Gastroesophageal sphincter (tissue), 4 donors: ENCODE measurements around the gene TDP1. TPM values are rescaled to one million over a fixed set of nuclear protein-coding genes. Genes with fewer than 3 reads are reported as not detected.

Experiments
- ATAC-seq: fragments of 150-250 bp; one replicate; pipeline ENCODE4 v1.9.1; 2016; ENCODE audit warnings: mild to moderate bottlenecking, moderate library complexity
- H3K27ac ChIP-seq, 4 donors: fragments of 200-600 bp; sonication (generic) in 3 of 4; 1 replicate in 3 of 4; 2 replicates in 1 of 4; pipeline ENCODE4 v1.5.1; 2016 to 2019
- H3K27me3 ChIP-seq: fragments of 200-600 bp; sonication (generic); one replicate; pipeline ENCODE4 v1.5.1; 2019
- H3K36me3 ChIP-seq, 2 donors: fragments of 200-600 bp; sonication (generic); one replicate each; pipeline ENCODE4 v1.5.1; 2019; ENCODE audit warnings: control low read depth in 1 of 2
- H3K4me1 ChIP-seq, 3 donors: fragments of 200-600 bp; sonication (generic); 1 replicate in 2 of 3; 2 replicates in 1 of 3; pipeline ENCODE4 v1.5.1; 2016 to 2019; ENCODE audit warnings: control low read depth in 2 of 3
- H3K4me3 ChIP-seq, 2 donors: fragments of 200-600 bp; sonication (generic); one replicate each; pipeline ENCODE4 v1.5.1; 2019; ENCODE audit warnings: mild to moderate bottlenecking in 1 of 2, moderate library complexity in 1 of 2
- H3K9me3 ChIP-seq, 3 donors: fragments of 200-600 bp; sonication (generic); one replicate each; pipeline ENCODE4 v1.5.1; 2017 to 2019; ENCODE audit warnings: control low read depth in 2 of 3
- CTCF ChIP-seq, 4 experiments: fragments of 200-600 bp in 2 of 4; fragments of 450-650 bp in 2 of 4; sonication (generic) in 1 of 4; IDR thresholded peaks; one replicate each; pipeline ENCODE4 v1.5.1; 2017 to 2019; ENCODE audit warnings: antibody characterized with exemption in 4 of 4, mild to moderate bottlenecking in 2 of 4, moderate library complexity in 2 of 4
- EP300 ChIP-seq: sonication (generic); formaldehyde crosslinking; IDR thresholded peaks from one replicate; pipeline ENCODE4 v1.6.1; 2017; ENCODE audit warnings: antibody characterized with exemption, mild to moderate bottlenecking
- POLR2A ChIP-seq, 2 donors: fragments of 450-650 bp; IDR thresholded peaks; one replicate each; pipeline ENCODE4 v1.6.1; 2017; ENCODE audit warnings: antibody characterized with exemption in 2 of 2, mild to moderate bottlenecking in 2 of 2, moderate library complexity in 1 of 2
- POLR2AphosphoS5 ChIP-seq: sonication (generic); formaldehyde crosslinking; IDR thresholded peaks from one replicate; pipeline ENCODE4 v1.6.1; 2017; ENCODE audit warnings: antibody characterized with exemption
- WGBS, 2 donors: methylation state at CpG; one replicate each; pipeline ENCODE4 v1.1.5; 2018; ENCODE audit warnings: low coverage in 1 of 2; 5-methylcytosine and 5-hydroxymethylcytosine counted together
- total RNA-seq, 4 donors: library from RNA; depleted of rRNA; stranded (reverse); fragments of >200 nt; gene quantifications; one replicate each; pipeline ENCODE4 v1.1.0, GENCODE V29; 2016

The TDP1 gene
- 10 to 100 TPM in 2 of 4 donors, 1 to 10 TPM in 2; 5.4 to 12.1 (median 10.3) TPM for total RNA-seq

GRCh38 chr14:89955745-89956660, at the start of gene TDP1:
Gene TDP1 (plus strand): TSS chr14:89955927. CDS start chr14:89963115, 7,188 bp downstream.
- H3K27ac ChIP-seq: peak within 1 kb of the TSS; percentile 80 to 96 (median 96)
- peaks cover 0 to 12% of the 10 kb centered on the region in 2 donors for H3K36me3 ChIP-seq
- ATAC-seq: peak; percentile 90
- H3K9me3 ChIP-seq: no peaks in the 10 kb centered on the region
- H3K4me1 ChIP-seq: peaks cover 0 to 28% (median 11%) of the 10 kb centered on the region in 3 donors
- TF ChIP-seq POLR2A (IDR thresholded peaks at IDR 0.05) (peak; percentile 85 to 86), POLR2AphosphoS5 (peak; percentile 86), EP300 (no peak), CTCF (IDR thresholded peaks at IDR 0.05) (peak in 2 of 4 experiments; percentile 2 to 30)
- H3K27me3 ChIP-seq: no peaks in the 10 kb centered on the region
- H3K4me3 ChIP-seq: peak within 1 kb of the TSS; percentile 71 to 92
- WGBS, 2 donors: 0% methylated on average over 1 to 2 of the region's 84 CpGs

- Histone ChIP-seq H3K27ac (no peak overlapping the region), H3K4me3 (no peak overlapping the region), H3K9me3 (no peaks in the 10 kb centered on the region), H3K27me3 (no peaks in the 10 kb centered on the region), H3K36me3 (no peaks in the 10 kb centered on the region), H3K4me1 (peaks cover 0 to 12% (median 0%) of the 10 kb centered on the region in 3 donors)
- TF ChIP-seq EP300: no peak
- TF ChIP-seq POLR2A (IDR thresholded peaks at IDR 0.05): no peak
- TF ChIP-seq CTCF (IDR thresholded peaks at IDR 0.05): no peak
- no peak for TF ChIP-seq POLR2AphosphoS5
- ATAC-seq: no peak
Observed at GRCh38 chr14:89906000-89906399, 49.7 kb upstream of the TDP1 start.

GRCh38 chr14:89907655-89908054, 48.1 kb upstream of the TDP1 start:
- no peak for ATAC-seq
- WGBS, 2 donors: 74 to 76% methylated on average over 4 of the region's 4 CpGs

GRCh38 chr14:89908712-89909450, 46.8 kb upstream of the TDP1 start:
- H3K27me3 ChIP-seq: no peaks in the 10 kb centered on the region
- no peak for TF ChIP-seq EP300
- no peak overlapping the region for H3K27ac ChIP-seq
- peaks cover 6 to 30% (median 7%) of the 10 kb centered on the region in 3 donors for H3K4me1 ChIP-seq
- H3K4me3 ChIP-seq: no peak overlapping the region
- ATAC-seq: no peak
- no peaks in the 10 kb centered on the region for H3K9me3 ChIP-seq
- 95 to 98% methylated on average over 8 to 9 of the region's 9 CpGs for WGBS, 2 donors
- no peaks in the 10 kb centered on the region for H3K36me3 ChIP-seq

More at GRCh38 chr14:89907655-89908054, 48.1 kb upstream of the TDP1 start:
- H3K4me1 ChIP-seq: peaks cover 3 to 28% (median 7%) of the 10 kb centered on the region in 3 donors
- no peak overlapping the region for H3K27ac ChIP-seq
- no peak for TF ChIP-seq EP300
- TF ChIP-seq POLR2AphosphoS5: no peak
- TF ChIP-seq CTCF (IDR thresholded peaks at IDR 0.05): no peak
- no peak for TF ChIP-seq POLR2A (IDR thresholded peaks at IDR 0.05)
- H3K9me3 ChIP-seq: no peaks in the 10 kb centered on the region
- H3K4me3 ChIP-seq: no peak overlapping the region
- no peaks in the 10 kb centered on the region for H3K27me3 ChIP-seq
- no peaks in the 10 kb centered on the region for H3K36me3 ChIP-seq

GRCh38 chr14:89909586-89909985, 46.1 kb upstream of the TDP1 start:
- no peak overlapping the region for H3K4me3 ChIP-seq
- H3K36me3 ChIP-seq: no peaks in the 10 kb centered on the region
- no peaks in the 10 kb centered on the region for H3K9me3 ChIP-seq
- WGBS, 2 donors: 90 to 98% methylated on average over 2 to 9 of the region's 9 CpGs
- peaks cover 6 to 30% (median 7%) of the 10 kb centered on the region in 3 donors for H3K4me1 ChIP-seq
- no peak for ATAC-seq
- H3K27ac ChIP-seq: no peak overlapping the region
- TF ChIP-seq POLR2AphosphoS5 (no peak), EP300 (no peak), POLR2A (IDR thresholded peaks at IDR 0.05) (no peak), CTCF (IDR thresholded peaks at IDR 0.05) (no peak)
- no peaks in the 10 kb centered on the region for H3K27me3 ChIP-seq
